Aorta (tissue), 5 donors: ENCODE results near the gene ZFHX3. TPM values are rescaled to one million over a fixed set of nuclear protein-coding genes. Genes with fewer than 3 reads are reported as not detected.
"Not testable (repeated sequence)": the region's sequence is repeated elsewhere in the genome, so short reads cannot be mapped to it uniquely, and the experiment has no call there.

Source experiments
- ATAC-seq: fragments of 200-7000 bp; cut with Tn5 transposase; one replicate; pipeline ENCODE4 v1.9.1; 2022; ENCODE audit warnings: moderate library complexity; ENCODE audit not compliant: low FRiP score
- DNase-seq, 2 donors: peaks; one replicate each; pipeline ENCODE4 v3.0.0-alpha.2; 2020
- H3K27ac ChIP-seq, 2 donors: one replicate each; pipeline ENCODE4 v1.5.1; 2013; ENCODE audit warnings: low read length in 2 of 2, mild to moderate bottlenecking in 2 of 2, moderate library complexity in 2 of 2, control low read depth in 1 of 2, inconsistent platforms in 1 of 2, low read depth in 1 of 2
- H3K27me3 ChIP-seq, 2 donors: one replicate each; pipeline ENCODE4 v1.6.1; 2013; ENCODE audit warnings: control low read depth in 1 of 2, low read length in 1 of 2, mild to moderate bottlenecking in 1 of 2, moderate library complexity in 1 of 2; ENCODE audit not compliant: insufficient read depth in 2 of 2, control insufficient read depth in 1 of 2
- H3K36me3 ChIP-seq, 2 donors: one replicate each; pipeline ENCODE4 v1.6.1; 2013; ENCODE audit warnings: control low read depth in 1 of 2, low read length in 1 of 2, mild to moderate bottlenecking in 1 of 2; ENCODE audit not compliant: insufficient read depth in 2 of 2, control insufficient read depth in 1 of 2
- H3K4me1 ChIP-seq, 2 donors: one replicate each; pipeline ENCODE4 v1.6.1; 2013; ENCODE audit warnings: low read length in 2 of 2, control low read depth in 1 of 2, mild to moderate bottlenecking in 1 of 2, moderate library complexity in 1 of 2; ENCODE audit not compliant: insufficient read depth in 2 of 2, control insufficient read depth in 1 of 2
- H3K4me3 ChIP-seq, 2 donors: one replicate each; pipeline ENCODE4 v1.5.1; 2013; ENCODE audit warnings: low read length in 2 of 2, control low read depth in 1 of 2, mild to moderate bottlenecking in 1 of 2
- H3K9me3 ChIP-seq: one replicate; pipeline ENCODE4 v1.6.1; 2013; ENCODE audit warnings: mild to moderate bottlenecking, low read length; ENCODE audit not compliant: control insufficient read depth
- WGBS, 2 donors: extraction: QIAGEN DNeasy Blood & Tissue Kit; methylation state at CpG; one replicate each; pipeline ENCODE4 v1.1.7; 2013; 5-methylcytosine and 5-hydroxymethylcytosine counted together
- intact Hi-C, 2 donors: fragments of 100-400 bp; cut with DNase I; formaldehyde crosslinking; loops; one replicate each; pipeline versions ENCODE4 v1.14.2 to v1.15.0; 2022
- polyA plus RNA-seq, 2 donors: library from polyadenylated mRNA; stranded (reverse); fragments of 200-250 nt; gene quantifications; one replicate each; pipeline ENCODE4 v1.2.3, GENCODE V29; 2013
- total RNA-seq, 2 donors: library from RNA; stranded (reverse); fragmentation: NEBNext Ultra II Directional; extraction: Animal tissue kit (Norgen Biotek cat#: 25700); gene quantifications; one replicate each; pipeline ENCODE4 v1.2.1, GENCODE V29; 2021
- donor health status: healthy with polysubstance abuse.
- donor health status: Bipolar disorder and iron deficiency.
- donor health status: DM: no; HTN: no; CAD: no.
- donor health status: DM: no; HTN: no; CAD: no.
- donor health status: DM: yes; HTN: yes; CAD: no.

The ZFHX3 gene
- total and polyA plus RNA-seq, 4 donors = 4.3 to 96.9 (median 37.7) TPM

DNA sequence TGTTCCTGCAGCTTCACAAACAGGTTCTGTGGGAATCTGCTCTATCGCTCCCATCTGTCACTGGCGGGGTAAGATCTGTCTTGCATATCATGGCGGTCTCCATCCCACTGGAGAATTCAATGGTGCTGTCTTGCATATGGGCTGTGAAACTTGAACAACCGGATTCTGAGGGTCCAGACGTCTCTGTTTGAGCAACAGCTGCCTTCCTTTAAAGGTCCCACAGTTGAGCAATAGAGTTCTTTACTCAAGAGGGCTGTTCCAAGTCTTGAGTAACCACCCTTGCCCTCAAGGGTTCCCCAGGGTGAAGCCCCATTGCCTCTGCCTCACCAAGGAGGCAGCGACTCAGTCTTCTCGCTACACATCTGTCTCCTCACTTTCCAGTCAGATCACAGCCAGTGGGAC lies 50.8 kb downstream of the ZFHX3 start:
- peaks cover 0 to 5% of the 10 kb centered on the region in 2 donors for H3K4me1 ChIP-seq
- ATAC-seq (no peak), DNase-seq (no peak)
- 90 to 91% methylated on average over 7 of the region's 7 CpGs for WGBS, 2 donors
- no peaks in the 10 kb centered on the region for H3K9me3 ChIP-seq
- intact Hi-C loops = no loop called here
- no peaks in the 10 kb centered on the region for H3K27me3 ChIP-seq
- H3K27ac ChIP-seq = no peak overlapping the region
- H3K36me3 ChIP-seq = no peaks in the 10 kb centered on the region
- H3K4me3 ChIP-seq = no peak overlapping the region

- H3K9me3 ChIP-seq = no peaks in the 10 kb centered on the region
- peaks cover 0 to 5% of the 10 kb centered on the region in 2 donors for H3K4me1 ChIP-seq
- H3K4me3 ChIP-seq = no peak overlapping the region
- H3K27ac ChIP-seq = no peak overlapping the region
- 46 to 55% methylated on average over 11 of the region's 11 CpGs for WGBS, 2 donors
- intact Hi-C loops = no loop called here
- H3K36me3 ChIP-seq = no peaks in the 10 kb centered on the region
- DNase-seq = no peak
- H3K27me3 ChIP-seq = no peaks in the 10 kb centered on the region
- ATAC-seq = no peak
Measured at GRCh38 chr16:72996291-72997062, 51.5 kb downstream of the ZFHX3 start.

DNA sequence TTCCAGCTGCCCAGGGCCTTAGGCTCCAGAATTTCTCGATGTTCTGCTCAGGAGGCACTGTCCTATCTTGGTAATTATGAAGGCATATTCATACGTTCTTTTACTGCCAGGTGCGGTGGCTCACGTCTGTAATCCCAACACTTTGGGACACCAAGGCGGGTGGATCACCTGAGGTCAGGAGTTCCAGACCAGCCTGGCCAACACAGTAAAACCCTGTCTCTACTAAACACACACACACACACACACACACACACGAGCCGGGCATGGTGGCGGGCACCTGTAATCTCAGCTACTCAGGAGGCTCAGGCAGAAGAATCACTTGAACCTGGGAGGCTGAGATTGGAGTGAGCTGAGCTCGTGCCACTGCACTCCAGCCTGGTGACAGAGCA lies 52.1 kb downstream of the ZFHX3 start:
- ATAC-seq = not testable (repeated sequence)

GRCh38 chr16:72995151-72995881 lies 52.6 kb downstream of the ZFHX3 start:
- Histone ChIP-seq H3K36me3 (no peaks in the 10 kb centered on the region), H3K27me3 (no peaks in the 10 kb centered on the region), H3K4me3 (no peak overlapping the region), H3K27ac (no peak overlapping the region), H3K4me1 (peaks cover 0 to 5% of the 10 kb centered on the region in 2 donors), H3K9me3 (no peaks in the 10 kb centered on the region)
- 76 to 79% methylated on average over 18 of the region's 18 CpGs for WGBS, 2 donors
- ATAC-seq (no peak), DNase-seq (no peak)
- intact Hi-C loops = no loop called here

More for the DNA sequence above, 52.1 kb downstream of the ZFHX3 start:
- H3K27ac ChIP-seq, H3K4me1 ChIP-seq, intact Hi-C loops, H3K4me3 ChIP-seq, H3K36me3 ChIP-seq, DNase-seq, H3K27me3 ChIP-seq, H3K9me3 ChIP-seq: not testable (repeated sequence)
- WGBS, 2 donors = 81 to 83% methylated on average over 9 of the region's 9 CpGs

GRCh38 chr16:72992142-72992601 lies 55.8 kb downstream of the ZFHX3 start:
- DNase-seq = no peak
- no peak overlapping the region for H3K4me3 ChIP-seq
- no peaks in the 10 kb centered on the region for H3K36me3 ChIP-seq
- intact Hi-C loops = no loop called here
- no peaks in the 10 kb centered on the region for H3K9me3 ChIP-seq
- no peak overlapping the region for H3K27ac ChIP-seq
- WGBS, 2 donors = 49 to 69% methylated on average over 6 of the region's 6 CpGs
- no peaks in the 10 kb centered on the region for H3K27me3 ChIP-seq
- peaks cover 2 to 7% of the 10 kb centered on the region in 2 donors for H3K4me1 ChIP-seq
- no peak for ATAC-seq

DNA sequence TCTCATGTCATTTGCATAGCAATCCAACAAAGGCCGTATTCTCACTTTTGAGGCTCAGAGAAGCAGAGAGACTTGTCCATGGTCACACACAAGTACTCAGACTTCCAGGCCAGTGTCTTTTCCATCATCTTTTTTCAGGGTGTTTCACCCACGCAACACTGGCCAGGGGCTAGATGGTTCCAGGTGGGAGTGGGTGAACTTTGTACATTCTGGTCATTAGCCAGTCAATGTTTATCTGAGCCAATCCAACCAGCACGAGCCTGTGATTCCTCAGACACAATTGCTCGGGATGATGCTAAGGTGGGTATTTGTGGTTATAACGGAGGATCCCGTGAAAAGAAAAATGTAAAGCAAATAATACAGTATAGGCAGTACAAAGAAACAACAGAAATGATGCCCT lies 56.3 kb downstream of the ZFHX3 start:
- peaks cover 2 to 7% of the 10 kb centered on the region in 2 donors for H3K4me1 ChIP-seq
- H3K36me3 ChIP-seq = no peaks in the 10 kb centered on the region
- H3K4me3 ChIP-seq = no peak overlapping the region
- H3K27me3 ChIP-seq = no peaks in the 10 kb centered on the region
- H3K27ac ChIP-seq = peak overlapping the region in 1 of 2 donors; percentile 28
- ATAC-seq (no peak), DNase-seq (no peak)
- 71 to 75% methylated on average over 6 of the region's 6 CpGs for WGBS, 2 donors
- H3K9me3 ChIP-seq = no peaks in the 10 kb centered on the region
- intact Hi-C loops = no loop called here

DNA sequence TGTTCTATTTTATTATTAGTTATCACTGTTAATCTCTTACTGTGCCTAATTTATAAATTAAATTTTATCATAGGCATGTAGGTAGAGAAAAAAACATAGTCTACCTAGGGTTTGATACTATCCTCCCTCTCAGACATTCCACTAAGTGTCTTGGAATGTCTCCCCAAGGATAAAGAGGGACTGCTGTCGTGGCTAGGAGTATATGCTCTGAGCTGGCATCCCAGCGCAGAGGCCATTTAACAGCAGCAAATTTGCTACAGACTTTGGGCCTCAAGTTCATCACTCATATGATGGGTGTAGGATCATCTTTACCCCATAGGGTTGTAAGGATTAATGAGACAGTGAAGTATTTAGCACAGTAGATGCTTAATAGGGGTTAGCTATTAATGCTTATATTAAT lies 56.7 kb downstream of the ZFHX3 start:
- no peak overlapping the region for H3K27ac ChIP-seq

GRCh38 chr16:72990571-72990970 lies 57.4 kb downstream of the ZFHX3 start:
- no peaks in the 10 kb centered on the region for H3K36me3 ChIP-seq
- DNase-seq (no peak), ATAC-seq (no peak)
- no peak overlapping the region for H3K4me3 ChIP-seq
- 81% methylated on average over 14 of the region's 14 CpGs for WGBS, 2 donors
- intact Hi-C loops = no loop called here
- no peaks in the 10 kb centered on the region for H3K9me3 ChIP-seq
- H3K4me1 ChIP-seq = peaks cover 4 to 7% of the 10 kb centered on the region in 2 donors
- H3K27me3 ChIP-seq = no peaks in the 10 kb centered on the region
- peak overlapping the region; percentile 72 to 95 for H3K27ac ChIP-seq

More for the DNA sequence above, 56.7 kb downstream of the ZFHX3 start:
- WGBS, 2 donors = 68% methylated on average over 2 of the region's 2 CpGs
- DNase-seq = no peak
- peaks cover 2 to 7% of the 10 kb centered on the region in 2 donors for H3K4me1 ChIP-seq
- no peak for ATAC-seq
- H3K4me3 ChIP-seq = no peak overlapping the region
- intact Hi-C loops = no loop called here
- H3K36me3 ChIP-seq = no peaks in the 10 kb centered on the region
- H3K9me3 ChIP-seq = no peaks in the 10 kb centered on the region
- H3K27me3 ChIP-seq = no peaks in the 10 kb centered on the region
